ENCODE measurements around the gene UGT1A1. TPM values are rescaled to one million over a fixed set of nuclear protein-coding genes. Genes with fewer than 3 reads are reported as not detected.

UGT1A1 gene
- total and polyA plus RNA-seq, 2 of the 13 experiments (the other 11 are each of a cell fraction or from before 2014, with no cell fraction given) = 0.69 to 0.75 TPM

DNA sequence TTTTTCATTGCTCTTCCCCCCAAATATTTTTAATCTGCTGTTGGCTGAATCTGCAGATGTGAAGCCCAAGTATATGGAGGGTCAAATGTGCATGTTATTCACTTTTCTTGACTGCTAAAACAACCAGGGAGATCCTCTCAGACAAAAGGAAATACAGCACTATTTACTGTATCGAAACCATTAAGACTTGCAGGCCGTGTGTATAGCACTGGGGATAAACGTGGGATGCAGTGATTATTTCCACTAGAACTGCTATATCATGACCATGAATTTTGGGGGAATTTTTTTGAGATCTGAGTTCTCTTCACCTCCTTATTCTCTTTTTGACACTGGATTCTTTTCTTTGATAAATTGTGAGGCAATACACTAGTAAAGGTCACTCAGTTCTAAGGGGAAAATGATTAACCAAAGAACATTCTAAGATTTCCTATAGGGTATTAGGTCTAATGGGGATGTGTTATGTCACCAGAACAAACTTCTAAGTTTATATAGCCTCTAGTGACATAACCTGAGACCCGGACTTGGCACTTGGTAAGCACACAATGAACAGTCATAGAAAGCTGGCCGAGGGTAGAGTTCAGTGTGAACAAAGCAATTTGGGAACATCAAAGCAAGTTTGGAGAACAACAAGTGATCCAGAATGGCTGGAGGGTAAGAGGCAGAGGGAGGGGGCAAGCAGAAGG lies 14.9 kb upstream of the UGT1A1 start (continued):
- TF ChIP-seq, protein P1, sequence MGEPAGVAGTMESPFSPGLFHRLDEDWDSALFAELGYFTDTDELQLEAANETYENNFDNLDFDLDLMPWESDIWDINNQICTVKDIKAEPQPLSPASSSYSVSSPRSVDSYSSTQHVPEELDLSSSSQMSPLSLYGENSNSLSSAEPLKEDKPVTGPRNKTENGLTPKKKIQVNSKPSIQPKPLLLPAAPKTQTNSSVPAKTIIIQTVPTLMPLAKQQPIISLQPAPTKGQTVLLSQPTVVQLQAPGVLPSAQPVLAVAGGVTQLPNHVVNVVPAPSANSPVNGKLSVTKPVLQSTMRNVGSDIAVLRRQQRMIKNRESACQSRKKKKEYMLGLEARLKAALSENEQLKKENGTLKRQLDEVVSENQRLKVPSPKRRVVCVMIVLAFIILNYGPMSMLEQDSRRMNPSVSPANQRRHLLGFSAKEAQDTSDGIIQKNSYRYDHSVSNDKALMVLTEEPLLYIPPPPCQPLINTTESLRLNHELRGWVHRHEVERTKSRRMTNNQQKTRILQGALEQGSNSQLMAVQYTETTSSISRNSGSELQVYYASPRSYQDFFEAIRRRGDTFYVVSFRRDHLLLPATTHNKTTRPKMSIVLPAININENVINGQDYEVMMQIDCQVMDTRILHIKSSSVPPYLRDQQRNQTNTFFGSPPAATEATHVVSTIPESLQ (CRISPR knock-in tag; conservative IDR thresholded peaks at IDR 0.05) = peak; percentile 87; the same call in 1 of the 2 replicates
- TF ChIP-seq ZNF510 (CRISPR knock-in tag; IDR thresholded peaks at IDR 0.05; ENCODE audit: low read depth) (no peak), NONO (IDR thresholded peaks at IDR 0.05) (no peak), NONO (CRISPR knock-in tag; conservative IDR thresholded peaks at IDR 0.05) (peak; percentile 91), ZFP90 (CRISPR knock-in tag; IDR thresholded peaks at IDR 0.05; ENCODE audit: borderline replicate concordance) (0 out of 2 replicates have a peak, but pooled peaks have one; percentile 27), STAT5B (CRISPR knock-in tag; IDR thresholded peaks at IDR 0.05) (peak; percentile 90; the same call in 1 of the 2 replicates), NFKBIZ (CRISPR knock-in tag; IDR thresholded peaks at IDR 0.05) (peak; percentile 91), ZNF569 (CRISPR knock-in tag; IDR thresholded peaks at IDR 0.05; ENCODE audit: borderline replicate concordance) (no peak), ZNF790 (CRISPR knock-in tag; IDR thresholded peaks at IDR 0.05; ENCODE audit: borderline replicate concordance) (0 out of 2 replicates have a peak, but pooled peaks have one; percentile 9), HMGXB3 (CRISPR knock-in tag; IDR thresholded peaks at IDR 0.05; ENCODE audit: borderline replicate concordance) (peak; percentile 41; the same call in 1 of the 2 replicates), TAF1 (CRISPR knock-in tag; IDR thresholded peaks at IDR 0.05) (no peak), POLR2A (IDR thresholded peaks at IDR 0.05; ENCODE audit: insufficient read depth in 1 of 2, low read depth in 2 of 2, low read length in 2 of 2) (no peak), ZNF350 (CRISPR knock-in tag; IDR thresholded peaks at IDR 0.05; ENCODE audit: borderline replicate concordance, low read depth) (peak; percentile 40; the same call in 1 of the 2 replicates), TOE1 (CRISPR knock-in tag; IDR thresholded peaks at IDR 0.05) (peak; percentile 90; the same call in 1 of the 2 replicates), WIZ (CRISPR knock-in tag; IDR thresholded peaks at IDR 0.05) (peak; percentile 68; the same call in 1 of the 2 replicates), BHLHE40 (IDR thresholded peaks at IDR 0.05; ENCODE audit: low read length) (peak; percentile 75), HNRNPUL1 (IDR thresholded peaks at IDR 0.05; ENCODE audit: low read depth, low read length) (peak; percentile 80), ZNF83 (CRISPR knock-in tag; IDR thresholded peaks at IDR 0.05; ENCODE audit: borderline replicate concordance) (no peak), KLF9 (CRISPR knock-in tag; IDR thresholded peaks at IDR 0.05; ENCODE audit: low read depth) (peak; percentile 47; the same call in 1 of the 2 replicates)
- TF ChIP-seq, protein P2, sequence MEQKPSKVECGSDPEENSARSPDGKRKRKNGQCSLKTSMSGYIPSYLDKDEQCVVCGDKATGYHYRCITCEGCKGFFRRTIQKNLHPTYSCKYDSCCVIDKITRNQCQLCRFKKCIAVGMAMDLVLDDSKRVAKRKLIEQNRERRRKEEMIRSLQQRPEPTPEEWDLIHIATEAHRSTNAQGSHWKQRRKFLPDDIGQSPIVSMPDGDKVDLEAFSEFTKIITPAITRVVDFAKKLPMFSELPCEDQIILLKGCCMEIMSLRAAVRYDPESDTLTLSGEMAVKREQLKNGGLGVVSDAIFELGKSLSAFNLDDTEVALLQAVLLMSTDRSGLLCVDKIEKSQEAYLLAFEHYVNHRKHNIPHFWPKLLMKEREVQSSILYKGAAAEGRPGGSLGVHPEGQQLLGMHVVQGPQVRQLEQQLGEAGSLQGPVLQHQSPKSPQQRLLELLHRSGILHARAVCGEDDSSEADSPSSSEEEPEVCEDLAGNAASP (CRISPR knock-in tag; IDR thresholded peaks at IDR 0.05; ENCODE audit: borderline replicate concordance) = peak; percentile 95; the same call in 1 of the 2 replicates
